ENCODE results near the gene MAP3K2.

MAP3K2 gene

DNA sequence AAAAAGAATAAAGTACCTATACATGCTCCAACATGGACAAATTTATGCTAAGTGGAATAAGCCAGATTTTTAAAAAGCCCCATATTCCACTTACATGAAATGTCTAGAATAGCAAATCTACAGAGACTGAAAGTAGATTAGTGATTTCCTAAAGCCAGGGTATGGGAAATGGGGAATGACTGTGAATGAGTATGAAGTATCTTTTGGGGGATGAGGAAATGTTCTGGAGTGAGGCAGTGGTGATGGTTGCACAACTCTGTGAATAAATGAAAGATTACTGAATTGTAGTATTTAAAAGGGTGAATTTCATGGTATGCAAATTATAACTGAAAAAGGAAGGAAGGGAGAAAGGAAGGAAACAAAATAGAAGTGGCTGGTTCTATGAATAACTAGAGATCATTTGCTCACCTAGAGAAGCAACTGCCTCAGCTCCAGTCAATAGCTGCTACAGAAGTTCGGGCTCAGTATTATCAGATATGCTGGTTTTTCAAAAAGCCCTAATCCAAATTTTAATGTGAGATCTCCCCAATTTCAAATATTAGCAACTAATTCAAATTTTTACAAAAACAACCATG, 39.3 kb downstream of the MAP3K2 start:
- peak; percentile 23 for DNase-seq (ENCODE audit: low spot score)

DNA sequence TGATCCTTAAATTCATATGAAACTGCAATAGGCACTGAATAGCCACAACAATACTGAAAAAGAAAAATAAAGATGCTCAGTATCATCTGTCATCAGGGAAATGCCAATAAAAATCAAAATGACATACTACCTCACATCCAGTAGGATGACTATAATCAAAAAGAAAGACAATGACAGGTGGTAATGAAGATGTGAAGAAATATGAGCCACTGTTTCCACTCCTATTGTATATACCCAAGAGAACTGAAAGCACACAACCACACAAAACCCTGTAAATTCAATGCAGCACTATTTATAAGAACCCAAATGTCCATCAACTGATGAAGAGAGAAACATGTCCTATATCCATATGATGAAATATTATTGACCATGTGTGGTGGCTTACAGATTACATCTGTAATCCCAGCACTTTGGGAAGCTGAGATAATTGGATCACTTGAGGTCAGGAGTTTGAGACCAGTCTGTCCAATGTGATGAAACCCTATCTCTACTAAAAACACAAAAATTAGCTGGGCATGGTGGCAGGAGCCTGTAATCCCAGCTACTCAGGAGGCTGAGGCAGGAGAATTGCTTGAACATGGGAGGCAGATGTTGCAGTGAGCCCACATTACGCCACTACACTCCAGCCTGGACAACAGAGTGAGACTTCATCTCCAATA, 39.9 kb downstream of the MAP3K2 start:
- DNase-seq (ENCODE audit: low spot score) = no peak

- no peak for DNase-seq (ENCODE audit: low spot score)
These were observed 40.8 kb downstream of the MAP3K2 start for GRCh38 chr2:127347015-127347414.

DNA sequence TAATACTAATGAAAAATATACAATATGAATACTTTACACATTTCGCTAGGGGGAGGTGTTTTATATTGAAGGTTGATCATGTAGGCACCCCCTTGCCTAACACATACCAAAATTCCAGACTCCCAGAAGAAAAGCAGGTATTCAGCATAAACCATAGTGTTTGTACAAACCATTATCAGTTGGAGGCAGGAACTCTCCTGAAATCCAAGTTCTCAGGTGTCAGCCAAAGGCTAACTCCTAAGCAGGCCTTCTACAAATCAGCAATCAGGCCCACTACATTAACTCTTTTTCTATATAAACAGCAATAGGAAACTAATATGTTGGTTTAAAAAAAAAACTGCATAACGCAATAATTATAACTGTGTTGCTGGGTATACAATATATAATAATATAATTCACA, 44.5 kb downstream of the MAP3K2 start:
- no peak for DNase-seq (ENCODE audit: low spot score)

- no peak for DNase-seq (ENCODE audit: low spot score)
These were observed 45.7 kb downstream of the MAP3K2 start for GRCh38 chr2:127342101-127342500.

- DNase-seq (ENCODE audit: low spot score) = no peak
These were observed 55.4 kb downstream of the MAP3K2 start for GRCh38 chr2:127332335-127332734.

DNA sequence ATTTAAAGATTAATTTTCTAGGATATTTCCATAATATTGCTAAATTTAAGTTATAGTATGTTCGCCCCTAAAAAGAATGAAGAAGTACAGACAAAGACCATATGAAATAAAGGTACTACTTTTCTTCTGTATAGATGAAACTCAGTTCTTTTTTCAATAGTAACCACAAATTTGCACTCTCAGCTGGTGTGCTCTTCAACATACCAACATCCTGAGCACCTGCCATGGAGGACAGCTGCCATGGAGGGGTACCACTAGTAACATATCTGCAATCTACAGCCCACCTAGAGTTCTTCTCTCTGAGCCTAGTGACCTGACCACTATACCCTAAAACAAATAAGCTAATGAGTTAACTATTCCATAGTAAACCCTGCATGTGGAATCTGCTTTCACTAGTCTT, 57.0 kb downstream of the MAP3K2 start:
- no peak for DNase-seq (ENCODE audit: low spot score)

- no peak for DNase-seq (ENCODE audit: low spot score)
These were observed 61.4 kb downstream of the MAP3K2 start for GRCh38 chr2:127326289-127326945.

DNA sequence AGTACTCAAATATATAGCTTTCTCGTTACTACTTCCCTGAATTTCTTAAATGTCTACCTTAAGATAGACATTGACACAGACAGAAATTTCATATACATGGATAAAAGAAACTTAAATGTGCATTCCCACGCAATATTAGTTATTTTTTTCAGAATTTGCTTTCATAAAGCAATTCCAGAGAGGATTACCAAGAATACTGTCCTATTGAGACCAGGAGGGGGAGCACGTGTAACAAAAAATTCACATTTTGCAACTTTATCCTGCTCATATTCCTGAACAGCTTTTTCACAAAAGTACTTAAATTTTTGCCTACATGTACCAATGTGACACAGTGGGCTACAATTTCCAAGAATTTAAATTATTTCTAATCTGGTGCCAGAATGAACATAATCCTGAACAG, 63.1 kb downstream of the MAP3K2 start:
- DNase-seq (ENCODE audit: low spot score) = peak; percentile 54

DNA sequence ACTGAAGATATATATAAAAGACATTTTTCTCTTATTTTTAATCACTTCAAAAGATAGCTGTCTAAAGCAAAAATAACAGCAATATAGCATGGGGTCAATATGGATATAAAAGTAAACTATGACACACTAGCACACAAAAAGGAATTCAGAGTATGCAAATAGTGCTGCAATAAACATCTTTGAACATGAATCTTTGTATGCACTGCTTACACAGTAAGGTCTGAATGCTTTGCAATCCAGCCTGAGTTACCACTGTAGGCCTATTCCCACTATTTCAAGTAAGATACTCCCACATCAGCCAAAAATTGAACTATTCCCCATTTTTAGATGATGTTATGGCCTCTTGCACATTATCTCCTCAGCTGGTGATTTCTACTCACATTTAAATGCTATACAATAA, 66.5 kb downstream of the MAP3K2 start:
- DNase-seq (ENCODE audit: low spot score) = peak; percentile 13

GRCh38 chr2:127320586-127321275, 67.0 kb downstream of the MAP3K2 start:
- no peak for DNase-seq (ENCODE audit: low spot score)

DNA sequence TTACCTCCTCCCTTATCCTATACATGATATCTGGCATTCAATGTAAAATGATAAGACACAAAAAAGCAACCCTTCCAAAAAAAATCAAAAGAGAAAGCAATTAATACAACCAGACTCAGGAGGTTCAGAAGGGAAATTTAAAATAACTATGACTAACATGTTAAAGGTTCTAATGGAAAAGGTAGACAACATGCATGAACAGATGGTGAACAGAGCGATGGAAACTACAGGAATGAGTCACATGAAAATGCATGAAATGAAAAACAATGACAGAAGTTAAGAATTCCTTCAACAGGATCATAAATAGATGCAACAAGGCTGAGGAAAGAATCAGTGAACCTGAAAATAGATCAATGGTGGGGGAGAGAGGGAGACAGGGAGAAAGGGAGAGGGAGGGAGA, 67.7 kb downstream of the MAP3K2 start:
- DNase-seq (ENCODE audit: low spot score) = no peak

- no peak for DNase-seq (ENCODE audit: low spot score)
These were observed 73.4 kb downstream of the MAP3K2 start for GRCh38 chr2:127314193-127314988.

- DNase-seq (ENCODE audit: low spot score) = no peak
These were observed 74.4 kb downstream of the MAP3K2 start for GRCh38 chr2:127313406-127313805.

GRCh38 chr2:127310980-127311379, 76.8 kb downstream of the MAP3K2 start:
- DNase-seq (ENCODE audit: low spot score) = no peak

- no peak for DNase-seq (ENCODE audit: low spot score)
These were observed 78.3 kb downstream of the MAP3K2 start for GRCh38 chr2:127309468-127309867.

DNA sequence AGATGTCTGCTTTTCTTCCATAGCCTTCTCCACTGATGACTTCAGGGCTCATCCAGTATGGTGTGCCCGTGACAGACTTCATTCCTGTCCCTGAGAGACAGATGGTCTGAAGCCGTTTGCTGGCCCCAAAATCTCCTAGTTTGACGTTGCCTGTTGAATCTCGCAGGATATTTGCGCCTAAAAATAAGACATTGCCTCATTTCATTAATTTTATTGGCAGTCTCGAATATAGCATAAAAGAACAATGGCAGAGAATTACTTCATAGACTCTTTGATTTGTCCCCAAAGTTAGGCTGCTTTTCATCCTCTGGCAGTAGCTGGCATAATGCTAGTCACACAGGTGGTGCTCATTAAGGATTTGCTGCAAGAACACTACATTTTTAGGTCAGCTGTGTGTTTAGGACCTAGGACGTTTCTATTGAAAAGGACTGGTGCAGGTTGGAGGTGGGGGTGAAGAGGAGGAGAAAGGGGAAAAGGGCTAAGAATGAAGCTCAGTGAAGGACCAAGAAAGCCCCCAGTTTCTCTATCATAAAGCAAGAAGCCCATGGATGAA, 79.1 kb downstream of the MAP3K2 start:
- no peak for DNase-seq (ENCODE audit: low spot score)

- no peak for DNase-seq (ENCODE audit: low spot score)
These were observed 81.7 kb downstream of the MAP3K2 start for GRCh38 chr2:127305990-127306585.

DNA sequence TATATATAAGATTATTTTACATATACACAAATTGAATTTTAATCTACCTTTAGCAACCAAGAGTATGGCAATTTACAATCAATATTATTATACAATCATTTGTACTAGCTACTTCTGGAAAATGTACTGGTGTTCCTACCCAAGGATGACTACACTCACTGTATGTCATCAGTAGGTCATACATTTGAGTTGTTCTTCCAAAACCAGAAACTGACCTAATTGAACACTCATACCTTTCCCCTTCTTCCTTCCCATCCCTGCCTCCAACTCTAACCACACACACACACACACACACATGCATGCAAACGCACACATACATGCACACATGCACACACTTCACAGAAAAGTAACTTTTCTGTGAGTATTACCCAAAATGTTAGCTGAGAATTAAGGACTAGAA, 85.6 kb downstream of the MAP3K2 start:
- DNase-seq (ENCODE audit: low spot score) = no peak

GRCh38 chr2:127293748-127294562, 93.8 kb downstream of the MAP3K2 start, which contains the start of gene ERCC3:
Gene ERCC3, minus strand, starts transcription at chr2:127294144. Its CDS starts 63 bp downstream, at chr2:127294081.
- peak; percentile 95 for DNase-seq (ENCODE audit: low spot score)

GRCh38 chr2:127293386-127293747, 94.4 kb downstream of the MAP3K2 start:
- peak; percentile 20 for DNase-seq (ENCODE audit: low spot score)
